Neural progenitor cell (in vitro differentiated cells): ENCODE results near the gene GTF2F2.

ENCODE experiments used
- EZH2 ChIP-seq: fragments of 200-600 bp; sonication (generic); IDR thresholded peaks from 2 replicates; pipeline ENCODE4 v1.6.1; 2017; ENCODE audit warnings: antibody characterized with exemption, mild to moderate bottlenecking, moderate library complexity
- TF ChIP-seq, protein P1 (sequence below): fragments of 200-600 bp; sonication (generic); IDR thresholded peaks from 2 replicates; pipeline ENCODE4 v1.5.1; 2017; ENCODE audit warnings: antibody characterized with exemption, mild to moderate bottlenecking

DNA sequence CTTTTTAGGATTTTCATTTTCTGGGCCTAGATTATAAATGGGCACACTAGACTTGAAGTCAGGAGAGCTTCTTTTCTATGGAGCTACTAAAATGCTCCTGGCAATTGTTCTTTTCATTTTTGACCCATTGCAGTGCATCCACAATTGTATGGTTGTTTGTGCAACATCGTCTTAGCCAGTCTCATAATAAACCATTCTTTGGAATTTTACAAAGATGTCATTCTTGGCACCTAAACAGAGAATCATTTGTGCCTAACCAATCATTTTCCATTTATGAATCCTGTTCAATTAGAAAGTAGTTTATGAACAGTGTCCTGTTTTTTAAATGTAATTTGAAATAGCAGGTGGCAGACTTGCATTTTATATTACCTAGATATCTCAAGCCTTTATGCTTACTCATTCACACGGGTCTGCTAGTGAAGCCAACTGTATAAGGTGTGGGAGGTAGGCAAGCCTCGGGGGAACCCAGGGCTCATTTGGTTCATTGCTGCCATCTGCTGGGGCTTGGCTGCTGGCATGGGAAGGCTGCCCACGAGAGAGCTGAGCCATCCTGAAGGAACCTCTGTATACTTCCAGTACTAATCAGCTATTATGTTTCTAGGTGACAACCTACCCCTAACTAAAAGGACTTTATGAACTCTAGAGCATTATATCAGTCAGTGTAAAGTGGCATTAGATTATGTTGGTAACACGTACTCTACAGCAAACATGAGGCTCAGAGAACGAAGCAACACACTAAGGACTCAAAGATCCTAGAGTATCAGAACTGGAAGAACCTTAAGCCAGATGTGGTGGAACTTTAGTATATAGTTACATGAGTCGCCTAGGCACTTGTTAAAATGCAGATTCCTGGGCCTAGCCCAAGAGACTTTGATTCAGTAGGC is 160.7 kb downstream of the GTF2F2 start:
- TF ChIP-seq EZH2 = no peak
- TF ChIP-seq, protein P1, sequence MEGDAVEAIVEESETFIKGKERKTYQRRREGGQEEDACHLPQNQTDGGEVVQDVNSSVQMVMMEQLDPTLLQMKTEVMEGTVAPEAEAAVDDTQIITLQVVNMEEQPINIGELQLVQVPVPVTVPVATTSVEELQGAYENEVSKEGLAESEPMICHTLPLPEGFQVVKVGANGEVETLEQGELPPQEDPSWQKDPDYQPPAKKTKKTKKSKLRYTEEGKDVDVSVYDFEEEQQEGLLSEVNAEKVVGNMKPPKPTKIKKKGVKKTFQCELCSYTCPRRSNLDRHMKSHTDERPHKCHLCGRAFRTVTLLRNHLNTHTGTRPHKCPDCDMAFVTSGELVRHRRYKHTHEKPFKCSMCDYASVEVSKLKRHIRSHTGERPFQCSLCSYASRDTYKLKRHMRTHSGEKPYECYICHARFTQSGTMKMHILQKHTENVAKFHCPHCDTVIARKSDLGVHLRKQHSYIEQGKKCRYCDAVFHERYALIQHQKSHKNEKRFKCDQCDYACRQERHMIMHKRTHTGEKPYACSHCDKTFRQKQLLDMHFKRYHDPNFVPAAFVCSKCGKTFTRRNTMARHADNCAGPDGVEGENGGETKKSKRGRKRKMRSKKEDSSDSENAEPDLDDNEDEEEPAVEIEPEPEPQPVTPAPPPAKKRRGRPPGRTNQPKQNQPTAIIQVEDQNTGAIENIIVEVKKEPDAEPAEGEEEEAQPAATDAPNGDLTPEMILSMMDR = peak; percentile 69
